IMR-90 (cell line): ENCODE results near the gene DHCR24. TPM values are rescaled to one million over a fixed set of nuclear protein-coding genes. Genes with fewer than 3 reads are reported as not detected.

Experiments
- ATAC-seq: fragments of 200-7000 bp; cut with Tn5 transposase; 2 replicates; pipeline ENCODE4 v1.9.1; 2020; ENCODE audit warnings: low read depth, mild to moderate bottlenecking, moderate library complexity
- BruUV-seq: library from RNA; stranded (reverse); fragments of 400-500 nt; replicated peaks from 2 replicates; lab custom pipeline; 2021; lab: Mats Ljungman, UMichigan
- CTCF ChIA-PET: fragments of 300-600 bp; formaldehyde crosslinking; extraction: SDS; loops from one replicate; lab custom pipeline; 2021; ENCODE audit warnings: antibody characterized with exemption; lab: Yijun Ruan, JAX
- POLR2A ChIA-PET: fragments of 300-600 bp; sonication (Branson Sonifier 250); formaldehyde crosslinking; loops from one replicate; lab custom pipeline; 2022; ENCODE audit warnings: antibody characterized with exemption; ENCODE audit not compliant: unreplicated experiment; lab: Charles Lee
- DNase-seq: peaks from one replicate; pipeline ENCODE4 v3.0.0; 2013
- H2AFZ ChIP-seq: replicated peaks from 2 replicates; pipeline ENCODE3; 2013; ENCODE audit warnings: low read length, mild to moderate bottlenecking; ENCODE audit not compliant: poor library complexity
- H2AK5ac ChIP-seq: 2 replicates; pipeline ENCODE4 v1.6.1; 2013; ENCODE audit warnings: low read depth, low read length, inconsistent platforms
- H2AK9ac ChIP-seq: replicated peaks from 2 replicates; pipeline ENCODE3; 2013; ENCODE audit warnings: mild to moderate bottlenecking, low read depth, low read length, moderate library complexity; ENCODE audit not compliant: poor library complexity
- H2BK120ac ChIP-seq: 2 replicates; pipeline ENCODE4 v1.6.1; 2013; ENCODE audit warnings: low read depth, low read length, inconsistent platforms
- H2BK15ac ChIP-seq: 3 replicates; pipeline ENCODE4 v1.6.1; 2013; ENCODE audit warnings: low read depth, low read length, inconsistent platforms
- H2BK20ac ChIP-seq: 2 replicates; pipeline ENCODE4 v1.6.1; 2013; ENCODE audit warnings: low read depth, mild to moderate bottlenecking, inconsistent platforms, low read length, moderate library complexity
- H2BK5ac ChIP-seq: 2 replicates; pipeline ENCODE4 v1.6.1; 2013; ENCODE audit warnings: mild to moderate bottlenecking, low read depth, low read length, inconsistent platforms; ENCODE audit not compliant: poor library complexity, severe bottlenecking
- H3K14ac ChIP-seq: replicated peaks from 2 replicates; pipeline ENCODE4 v1.6.1; 2013; ENCODE audit warnings: low read depth, low read length, inconsistent platforms
- H3K18ac ChIP-seq: 2 replicates; pipeline ENCODE4 v1.6.1; 2013; ENCODE audit warnings: low read depth, low read length, control low read depth
- H3K23ac ChIP-seq: 2 replicates; pipeline ENCODE4 v1.6.1; 2013; ENCODE audit warnings: low read depth, low read length, inconsistent platforms
- H3K27ac ChIP-seq: 2 replicates; pipeline ENCODE4 v1.5.1; 2013; ENCODE audit warnings: mild to moderate bottlenecking, control low read depth, low read length; ENCODE audit not compliant: insufficient read depth
- H3K27me3 ChIP-seq: 2 replicates; pipeline ENCODE4 v1.6.1; 2013; ENCODE audit warnings: low read length; ENCODE audit not compliant: control insufficient read depth, insufficient read depth
- H3K36me3 ChIP-seq: 2 replicates; pipeline ENCODE4 v1.6.1; 2013; ENCODE audit warnings: low read length, mixed read lengths; ENCODE audit not compliant: control insufficient read depth, insufficient read depth
- H3K4ac ChIP-seq: 2 replicates; pipeline ENCODE4 v1.6.1; 2013; ENCODE audit warnings: low read depth, low read length, inconsistent platforms
- H3K4me1 ChIP-seq: 2 replicates; pipeline ENCODE4 v1.6.1; 2013; ENCODE audit warnings: low read length, mixed read lengths; ENCODE audit not compliant: control insufficient read depth, insufficient read depth
- H3K4me2 ChIP-seq: 2 replicates; pipeline ENCODE4 v1.6.1; 2013; ENCODE audit warnings: low read depth, mild to moderate bottlenecking, control low read depth, low read length, moderate library complexity
- H3K4me3 ChIP-seq: 2 replicates; pipeline ENCODE4 v1.5.1; 2013; ENCODE audit warnings: low read depth, mild to moderate bottlenecking, control low read depth, low read length, moderate library complexity; ENCODE audit not compliant: insufficient read depth
- H3K56ac ChIP-seq: 2 replicates; pipeline ENCODE4 v1.6.1; 2013; ENCODE audit warnings: low read length, inconsistent platforms; ENCODE audit not compliant: insufficient read depth; ENCODE audit errors: extremely low read depth
- H3K79me1 ChIP-seq, 2 experiments: 2 replicates each; pipeline ENCODE4 v1.6.1; 2013; ENCODE audit warnings: low read length in 2 of 2, inconsistent platforms in 1 of 2, low read depth in 1 of 2
- H3K9ac ChIP-seq: 2 replicates; pipeline ENCODE4 v1.6.1; 2013; ENCODE audit warnings: low read depth, low read length, control low read depth
- H3K9me1 ChIP-seq: 2 replicates; pipeline ENCODE4 v1.6.1; 2013; ENCODE audit warnings: low read length, inconsistent platforms; ENCODE audit not compliant: insufficient read depth
- H3K9me3 ChIP-seq: 2 replicates; pipeline ENCODE4 v1.6.1; 2013; ENCODE audit warnings: low read length; ENCODE audit not compliant: control insufficient read depth, insufficient read depth
- H4K20me1 ChIP-seq: 2 replicates; pipeline ENCODE4 v1.6.1; 2013; ENCODE audit warnings: low read length, inconsistent platforms; ENCODE audit not compliant: insufficient read depth
- H4K5ac ChIP-seq: 2 replicates; pipeline ENCODE4 v1.6.1; 2013; ENCODE audit warnings: mild to moderate bottlenecking, low read depth, low read length, control low read depth
- H4K8ac ChIP-seq, 2 experiments: 2 replicates each; pipeline ENCODE4 v1.6.1; 2013; ENCODE audit warnings: low read depth in 2 of 2, low read length in 2 of 2, control low read depth in 1 of 2, inconsistent platforms in 1 of 2
- H4K91ac ChIP-seq: 2 replicates; pipeline ENCODE4 v1.6.1; 2013; ENCODE audit warnings: low read depth, low read length, inconsistent platforms; ENCODE audit not compliant: insufficient read depth
- CEBPB ChIP-seq: IDR thresholded peaks from 2 replicates; pipeline ENCODE4 v1.6.1; 2012; ENCODE audit warnings: low read depth, low read length, improper control_type of control experiment
- CHD1 ChIP-seq: IDR thresholded peaks from 2 replicates; pipeline ENCODE4 v1.6.1; 2012; ENCODE audit warnings: low read depth, low read length, improper control_type of control experiment
- FOS ChIP-seq: fragments of 150-350 bp; IDR thresholded peaks from 2 replicates; pipeline ENCODE4 v1.6.1; 2016; ENCODE audit warnings: low read depth, low read length
- MAFK ChIP-seq: IDR thresholded peaks from 2 replicates; pipeline ENCODE4 v1.6.1; 2012; ENCODE audit warnings: low read depth, low read length, improper control_type of control experiment
- MAZ ChIP-seq: IDR thresholded peaks from 2 replicates; pipeline ENCODE4 v1.6.1; 2012; ENCODE audit warnings: low read depth, mild to moderate bottlenecking, low read length, improper control_type of control experiment, moderate library complexity, borderline replicate concordance
- MXI1 ChIP-seq: IDR thresholded peaks from 2 replicates; pipeline ENCODE4 v1.6.1; 2012; ENCODE audit warnings: low read depth, mild to moderate bottlenecking, low read length, moderate library complexity, borderline replicate concordance
- NFE2L2 ChIP-seq: fragments of 150-350 bp; IDR thresholded peaks from 2 replicates; pipeline ENCODE4 v1.6.1; 2016; ENCODE audit warnings: low read depth, mild to moderate bottlenecking, low read length
- POLR2A ChIP-seq: IDR thresholded peaks from 2 replicates; pipeline ENCODE4 v1.6.1; 2012; ENCODE audit warnings: mild to moderate bottlenecking, low read depth, low read length
- RAD21 ChIP-seq: IDR thresholded peaks from 2 replicates; pipeline ENCODE4 v1.6.1; 2012; ENCODE audit warnings: low read length, improper control_type of control experiment
- RCOR1 ChIP-seq: IDR thresholded peaks from 2 replicates; pipeline ENCODE4 v1.6.1; 2012; ENCODE audit warnings: mild to moderate bottlenecking, low read length, improper control_type of control experiment; ENCODE audit not compliant: insufficient replicate concordance
- RFX5 ChIP-seq: IDR thresholded peaks from 2 replicates; pipeline ENCODE4 v1.8.0; 2012; ENCODE audit warnings: low read depth, mild to moderate bottlenecking, low read length, moderate library complexity
- SMC3 ChIP-seq: fragments of 150-350 bp; IDR thresholded peaks from 2 replicates; pipeline ENCODE4 v1.6.1; 2016; ENCODE audit warnings: low read depth, mild to moderate bottlenecking, antibody characterized with exemption, low read length, moderate library complexity
- WGBS, 2 experiments: methylation state at CpG; one replicate each; pipeline versions ENCODE4 v1.1.5 to v1.1.7; 2013; ENCODE audit warnings: missing lambda C conversion rate in 2 of 2; ENCODE audit not compliant: insufficient read length in 1 of 2; ENCODE audit errors: extremely low coverage in 2 of 2; 5-methylcytosine and 5-hydroxymethylcytosine counted together
- dilution Hi-C: fragments of 300-500 bp; cut with HindIII; formaldehyde crosslinking; loops from one replicate; pipeline ENCODE4 v1.14.3; 2018; ENCODE audit warnings: low sequenced_read_pairs; ENCODE audit not compliant: unreplicated experiment
- in situ Hi-C: fragments of 300-500 bp; cut with MboI; formaldehyde crosslinking; loops from 3 replicates; pipeline ENCODE4 v1.14.3; 2019; ENCODE audit warnings: low sequenced_read_pairs, inconsistent platforms, mixed read lengths
- intact Hi-C: fragments of 100-400 bp; cut with micrococcal nuclease; formaldehyde crosslinking; loops from 2 replicates; pipeline ENCODE4 v1.10.0; 2022
- polyA plus RNA-seq, 3 experiments: library from polyadenylated mRNA; depleted of rRNA; stranded (reverse); fragments of >200 nt; gene quantifications; 2 replicates each; pipeline ENCODE4 v1.2.3, GENCODE V29; 2012; ENCODE audit warnings: low replicate concordance in 1 of 3
- total RNA-seq: library from RNA; depleted of rRNA; stranded (reverse); fragments of >200 nt; gene quantifications from 2 replicates; pipeline ENCODE4 v1.2.3, GENCODE V29; 2012
- TF ChIP-seq, protein P1 (sequence below): conservative IDR thresholded peaks from 2 replicates; pipeline ENCODE4 v1.5.1; 2012; ENCODE audit warnings: mild to moderate bottlenecking, low read depth, low read length, improper control_type of control experiment
- TF ChIP-seq, protein P2 (sequence below): fragments of 150-350 bp; IDR thresholded peaks from 2 replicates; pipeline ENCODE4 v1.6.1; 2017; ENCODE audit warnings: mild to moderate bottlenecking, antibody characterized with exemption, low read length, low read depth
- TF ChIP-seq, protein P3 (sequence below): fragments of 150-350 bp; IDR thresholded peaks from 2 replicates; pipeline ENCODE4 v1.6.1; 2016; ENCODE audit warnings: low read depth, mild to moderate bottlenecking, low read length, moderate library complexity, borderline replicate concordance

Gene DHCR24
- total and polyA plus RNA-seq, 2 of the 4 experiments (the other 2 are of a cell fraction), result 130 to 194 TPM

DNA sequence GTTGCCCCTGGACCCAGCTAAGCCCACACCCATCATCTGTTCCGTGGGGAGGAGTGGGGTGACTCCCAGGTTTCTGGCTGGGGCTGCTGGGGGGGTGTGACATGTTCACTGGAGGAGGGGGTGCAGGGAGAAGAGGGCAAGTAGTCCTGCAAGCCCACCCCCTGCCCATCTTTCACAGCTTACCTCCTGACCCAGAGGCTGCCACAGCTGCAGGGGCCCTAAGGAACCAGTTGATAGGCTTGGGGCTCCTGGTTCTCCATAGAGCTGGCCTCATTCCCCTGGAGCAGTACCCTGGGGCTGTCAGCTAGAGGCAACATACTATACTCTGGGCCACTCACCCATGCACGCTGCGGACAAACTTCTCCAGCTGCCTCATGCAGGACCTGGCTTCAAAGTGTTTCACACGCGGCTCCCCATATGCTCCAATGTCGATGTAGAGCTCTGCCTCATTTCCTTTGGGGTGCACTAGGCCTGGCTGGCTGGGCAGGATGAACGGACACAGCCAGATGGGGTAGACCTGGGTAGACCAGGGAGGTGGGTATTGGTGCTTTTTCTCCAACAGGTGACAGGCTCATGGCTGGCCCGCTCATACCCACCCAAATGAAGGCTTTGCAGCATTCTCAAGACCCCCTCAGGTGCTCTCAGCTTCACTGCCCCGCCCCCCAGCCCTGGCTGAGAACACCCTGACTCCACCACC, 33.8 kb downstream of the DHCR24 start:
- CTCF ChIA-PET, result interaction anchor here (0.6 kb wide), 1 partner anchor 910 kb away, joined by 3 read pairs; no protein-coding TSS in a partner anchor
- no peak for TF ChIP-seq SMC3
- no peak for TF ChIP-seq POLR2A
- no peak for TF ChIP-seq RFX5
- TF ChIP-seq, protein P1, sequence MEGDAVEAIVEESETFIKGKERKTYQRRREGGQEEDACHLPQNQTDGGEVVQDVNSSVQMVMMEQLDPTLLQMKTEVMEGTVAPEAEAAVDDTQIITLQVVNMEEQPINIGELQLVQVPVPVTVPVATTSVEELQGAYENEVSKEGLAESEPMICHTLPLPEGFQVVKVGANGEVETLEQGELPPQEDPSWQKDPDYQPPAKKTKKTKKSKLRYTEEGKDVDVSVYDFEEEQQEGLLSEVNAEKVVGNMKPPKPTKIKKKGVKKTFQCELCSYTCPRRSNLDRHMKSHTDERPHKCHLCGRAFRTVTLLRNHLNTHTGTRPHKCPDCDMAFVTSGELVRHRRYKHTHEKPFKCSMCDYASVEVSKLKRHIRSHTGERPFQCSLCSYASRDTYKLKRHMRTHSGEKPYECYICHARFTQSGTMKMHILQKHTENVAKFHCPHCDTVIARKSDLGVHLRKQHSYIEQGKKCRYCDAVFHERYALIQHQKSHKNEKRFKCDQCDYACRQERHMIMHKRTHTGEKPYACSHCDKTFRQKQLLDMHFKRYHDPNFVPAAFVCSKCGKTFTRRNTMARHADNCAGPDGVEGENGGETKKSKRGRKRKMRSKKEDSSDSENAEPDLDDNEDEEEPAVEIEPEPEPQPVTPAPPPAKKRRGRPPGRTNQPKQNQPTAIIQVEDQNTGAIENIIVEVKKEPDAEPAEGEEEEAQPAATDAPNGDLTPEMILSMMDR, result no peak
- no peak for TF ChIP-seq RAD21
- no peak for TF ChIP-seq MAFK
- TF ChIP-seq, protein P2, sequence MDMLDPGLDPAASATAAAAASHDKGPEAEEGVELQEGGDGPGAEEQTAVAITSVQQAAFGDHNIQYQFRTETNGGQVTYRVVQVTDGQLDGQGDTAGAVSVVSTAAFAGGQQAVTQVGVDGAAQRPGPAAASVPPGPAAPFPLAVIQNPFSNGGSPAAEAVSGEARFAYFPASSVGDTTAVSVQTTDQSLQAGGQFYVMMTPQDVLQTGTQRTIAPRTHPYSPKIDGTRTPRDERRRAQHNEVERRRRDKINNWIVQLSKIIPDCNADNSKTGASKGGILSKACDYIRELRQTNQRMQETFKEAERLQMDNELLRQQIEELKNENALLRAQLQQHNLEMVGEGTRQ, result no peak
- no peak for TF ChIP-seq RCOR1
- TF ChIP-seq CEBPB, result no peak
- TF ChIP-seq FOS, result no peak
- no peak for TF ChIP-seq CHD1
- no peak for TF ChIP-seq NFE2L2
- no peak for TF ChIP-seq MXI1
- TF ChIP-seq, protein P3, sequence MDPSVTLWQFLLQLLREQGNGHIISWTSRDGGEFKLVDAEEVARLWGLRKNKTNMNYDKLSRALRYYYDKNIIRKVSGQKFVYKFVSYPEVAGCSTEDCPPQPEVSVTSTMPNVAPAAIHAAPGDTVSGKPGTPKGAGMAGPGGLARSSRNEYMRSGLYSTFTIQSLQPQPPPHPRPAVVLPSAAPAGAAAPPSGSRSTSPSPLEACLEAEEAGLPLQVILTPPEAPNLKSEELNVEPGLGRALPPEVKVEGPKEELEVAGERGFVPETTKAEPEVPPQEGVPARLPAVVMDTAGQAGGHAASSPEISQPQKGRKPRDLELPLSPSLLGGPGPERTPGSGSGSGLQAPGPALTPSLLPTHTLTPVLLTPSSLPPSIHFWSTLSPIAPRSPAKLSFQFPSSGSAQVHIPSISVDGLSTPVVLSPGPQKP, result no peak
- TF ChIP-seq MAZ, result no peak
- no peak overlapping the region for H3K56ac ChIP-seq
- H3K18ac ChIP-seq, result no peak overlapping the region
- H3K9me3 ChIP-seq, result no peaks in the 10 kb centered on the region
- no TSS peak for BruUV-seq
- DNase-seq, result no peak
- no peak overlapping the region for H2BK15ac ChIP-seq
- dilution Hi-C loops, result no loop called here
- H3K23ac ChIP-seq, result no peak overlapping the region
- 100% methylated on average over 1 of the region's 9 CpGs; no CpG with 5 or more reads in 1 of the 2 experiments for whole genome bisulfite sequencing, 2 experiments
- H3K27ac ChIP-seq, result no peak overlapping the region
- in situ Hi-C loops, result no loop called here
- H3K14ac ChIP-seq, result no peak overlapping the region
- H3K4me3 ChIP-seq, result no peak overlapping the region
- no peak overlapping the region for H4K91ac ChIP-seq
- no peak overlapping the region for H4K8ac ChIP-seq
- H3K27me3 ChIP-seq, result no peaks in the 10 kb centered on the region
- H2BK20ac ChIP-seq, result no peak overlapping the region
- H3K4me1 ChIP-seq, result peaks cover 28% of the 10 kb centered on the region
- H2BK5ac ChIP-seq, result no peak overlapping the region
- peaks cover 49% of the 10 kb centered on the region for H3K9me1 ChIP-seq
- no peak overlapping the region for H3K4me2 ChIP-seq
- H2BK120ac ChIP-seq, result no peak overlapping the region
- intact Hi-C loops, result no loop called here
- no peaks in the 10 kb centered on the region; the same call in 1 of the 2 replicates for H3K36me3 ChIP-seq
- no peak overlapping the region for H2AFZ ChIP-seq
- no peak overlapping the region for H3K9ac ChIP-seq
- no peak overlapping the region for H2AK5ac ChIP-seq
- no peak overlapping the region for H2AK9ac ChIP-seq
- H3K4ac ChIP-seq, result no peak overlapping the region
- POLR2A ChIA-PET, result no interaction called here
- peaks cover 6% of the 10 kb centered on the region; the same call in 1 of the 2 replicates for H4K20me1 ChIP-seq
- H4K5ac ChIP-seq, result no peak overlapping the region
- ATAC-seq, result no peak
- H3K79me1 ChIP-seq, result peaks cover 0 to 26% of the 10 kb centered on the region in 2 experiments; a peak in 2 of 4 replicates
